HG02938 (cell line): ENCODE measurements around the gene UBA52.
A peak's percentile ranks its signal among the peaks of the same experiment; 100 is the strongest.

Experiments used
- ATAC-seq: cut with Tn5 transposase; IDR thresholded peaks from one replicate; pipeline ENCODE4 v1.9.1; 2021; ENCODE audit warnings: mild to moderate bottlenecking, moderate library complexity; ENCODE audit not compliant: unreplicated experiment

The UBA52 gene

GRCh38 chr19:18551631-18552030 lies 20.0 kb upstream of the UBA52 start:
- ATAC-seq = no peak

GRCh38 chr19:18557411-18558201 lies 14.1 kb upstream of the UBA52 start, which contains the start of gene KXD1:
KXD1 (plus strand) TSS chr19:18557870; CDS start chr19:18562057, 4,187 bp downstream.
- ATAC-seq = peak; percentile 93

- ATAC-seq = no peak
These were observed 13.5 kb upstream of the UBA52 start for GRCh38 chr19:18558202-18558555.

GRCh38 chr19:18558604-18559003 lies 13.1 kb upstream of the UBA52 start:
- no peak for ATAC-seq

- ATAC-seq = no peak
These were observed 12.0 kb upstream of the UBA52 start for GRCh38 chr19:18559685-18560084.

GRCh38 chr19:18562086-18562485 lies 9.6 kb upstream of the UBA52 start:
- ATAC-seq = no peak

GRCh38 chr19:18566953-18567352 lies 4.7 kb upstream of the UBA52 start:
- no peak for ATAC-seq

- ATAC-seq = no peak
These were observed 3.3 kb upstream of the UBA52 start for GRCh38 chr19:18568367-18568766.

GRCh38 chr19:18574691-18575291 lies 3.1 kb downstream of the UBA52 start:
- ATAC-seq = no peak

GRCh38 chr19:18576383-18576782 lies 4.7 kb downstream of the UBA52 start:
- ATAC-seq = no peak

- no peak for ATAC-seq
These were observed 5.8 kb downstream of the UBA52 start for GRCh38 chr19:18577365-18577914.

GRCh38 chr19:18580311-18580710 lies 8.7 kb downstream of the UBA52 start:
- ATAC-seq = no peak

GRCh38 chr19:18586306-18586705 lies 14.6 kb downstream of the UBA52 start:
- no peak for ATAC-seq

GRCh38 chr19:18587561-18587960 lies 15.9 kb downstream of the UBA52 start:
- ATAC-seq = no peak

GRCh38 chr19:18587962-18588610 lies 16.4 kb downstream of the UBA52 start:
- peak; percentile 12 for ATAC-seq

- peak; percentile 55 for ATAC-seq
These were observed 17.1 kb downstream of the UBA52 start, which contains the start of gene REX1BD for GRCh38 chr19:18588611-18589379. REX1BD (plus strand) TSS chr19:18588798; CDS start chr19:18588802, 4 bp downstream.

- peak; percentile 32 for ATAC-seq
These were observed 18.0 kb downstream of the UBA52 start for GRCh38 chr19:18589380-18590272.

GRCh38 chr19:18590273-18591272 lies 18.9 kb downstream of the UBA52 start:
- no peak for ATAC-seq
